Transverse colon (tissue), 4 donors: ENCODE data around the gene ABCD1. TPM values are rescaled to one million over a fixed set of nuclear protein-coding genes. Genes with fewer than 3 reads are reported as not detected.

Source experiments
- DNase-seq: peaks from one replicate; pipeline ENCODE4 v3.0.0-alpha.2; 2019
- H3K27ac ChIP-seq, 4 donors: fragments of 200-600 bp; sonication (generic); 2 replicates each; pipeline ENCODE4 v1.5.1; 2016 to 2018; ENCODE audit warnings: inconsistent platforms in 4 of 4
- H3K27me3 ChIP-seq: fragments of 200-600 bp; sonication (generic); 2 replicates; pipeline ENCODE4 v1.5.1; 2017; ENCODE audit warnings: inconsistent platforms
- H3K36me3 ChIP-seq, 4 donors: fragments of 200-600 bp; sonication (generic); 2 replicates each; pipeline ENCODE4 v1.5.1; 2017 to 2019; ENCODE audit warnings: inconsistent platforms in 4 of 4
- H3K4me1 ChIP-seq, 4 donors: fragments of 200-600 bp; sonication (generic); 2 replicates each; pipeline ENCODE4 v1.5.1; 2017 to 2020; ENCODE audit warnings: inconsistent platforms in 4 of 4
- H3K4me3 ChIP-seq, 4 donors: fragments of 200-600 bp; sonication (generic); 1 replicate in 1 of 4; 2 replicates in 3 of 4; pipeline versions ENCODE4 v1.5.1 to v1.6.1; 2017 to 2019; ENCODE audit warnings: inconsistent platforms in 4 of 4
- H3K9me3 ChIP-seq, 2 donors: fragments of 200-600 bp; sonication (generic); 2 replicates each; pipeline ENCODE4 v1.5.1; 2017 to 2019; ENCODE audit warnings: inconsistent platforms in 2 of 2
- EP300 ChIP-seq: sonication (generic); formaldehyde crosslinking; IDR thresholded peaks from one replicate; pipeline ENCODE4 v1.6.1; 2017; ENCODE audit warnings: antibody characterized with exemption, low read depth
- POLR2A ChIP-seq: fragments of 450-650 bp; IDR thresholded peaks from one replicate; pipeline ENCODE4 v1.6.1; 2016; ENCODE audit warnings: antibody characterized with exemption, mild to moderate bottlenecking, moderate library complexity
- POLR2AphosphoS5 ChIP-seq, 3 donors: sonication (generic); formaldehyde crosslinking; IDR thresholded peaks; one replicate each; pipeline ENCODE4 v1.6.1; 2016; ENCODE audit warnings: antibody characterized with exemption in 3 of 3
- WGBS, 2 donors: methylation state at CpG; one replicate each; pipeline ENCODE4 v1.1.5; 2018; ENCODE audit warnings: low coverage in 1 of 2; 5-methylcytosine and 5-hydroxymethylcytosine counted together
- in situ Hi-C, 4 donors: fragments of 200-750 bp; cut with MboI; loops; one replicate each; pipeline versions ENCODE4 v1.15.0 to v1.15.1; 2017; ENCODE audit warnings: low sequenced_read_pairs in 3 of 4, low pct_ligation_motif_present in 1 of 4, low pct_unique_long_range_greater_than_20kb in 1 of 4
- intact Hi-C: fragments of 100-400 bp; cut with DNase I; formaldehyde crosslinking; loops from one replicate; pipeline ENCODE4 v1.15.1; 2023; ENCODE audit warnings: low total_unique reads
- total RNA-seq, 4 donors: library from RNA; depleted of rRNA; stranded (reverse); fragments of >200 nt; gene quantifications; one replicate each; pipeline ENCODE4 v1.1.0, GENCODE V29; 2016
- TF ChIP-seq, protein P1 (sequence below), 5 experiments: fragments of 200-600 bp in 3 of 5; fragments of 450-650 bp in 2 of 5; sonication (generic) in 3 of 5; IDR thresholded peaks; 1 replicate in 2 of 5; 2 replicates in 3 of 5; pipeline ENCODE4 v1.5.1; 2016 to 2017; ENCODE audit warnings: antibody characterized with exemption in 5 of 5, inconsistent platforms in 3 of 5, mild to moderate bottlenecking in 2 of 5, moderate library complexity in 1 of 5

ABCD1 gene
- total RNA-seq, 4 donors from 2014 or later = 7.0 to 50.5 (median 18.1) TPM

DNA sequence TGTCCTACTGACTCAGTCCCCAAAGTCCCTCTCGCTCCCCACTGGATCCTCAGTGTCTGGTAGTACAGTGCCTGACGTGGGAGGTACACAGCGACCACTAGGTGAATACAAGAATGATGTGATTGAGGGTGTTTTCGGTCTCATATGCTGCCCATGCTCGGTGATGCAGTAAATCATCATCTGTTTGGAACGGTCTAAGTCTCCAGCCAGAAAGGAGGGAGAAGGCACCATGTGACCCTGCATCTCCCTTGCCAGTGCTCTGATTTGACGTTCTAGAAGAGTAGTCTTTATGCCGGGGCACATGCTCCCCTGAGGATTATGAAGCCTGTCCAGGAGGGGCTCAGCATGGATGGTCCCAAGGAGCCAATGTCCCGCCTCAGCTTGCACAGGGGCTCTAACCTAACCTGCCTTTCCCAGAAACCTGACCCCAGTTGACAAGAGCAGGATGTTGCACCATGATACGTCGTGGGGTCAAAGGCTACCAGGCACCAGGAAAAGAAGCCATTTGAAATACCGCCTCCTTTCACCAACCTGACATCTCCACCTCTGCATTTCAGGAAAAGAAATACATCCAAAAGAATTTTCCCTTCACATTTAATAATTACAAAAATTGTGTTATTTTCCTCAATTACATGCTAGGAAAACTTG is 25.6 kb downstream of the ABCD1 start:
- WGBS, 2 donors = 71 to 100% methylated on average over 1 to 10 of the region's 12 CpGs
- H3K27me3 ChIP-seq = no peaks in the 10 kb centered on the region
- no peaks in the 10 kb centered on the region for H3K9me3 ChIP-seq
- TF ChIP-seq POLR2AphosphoS5 (IDR thresholded peaks at IDR 0.05) (no peak), EP300 (no peak)
- no peak for DNase-seq
- no peaks in the 10 kb centered on the region for H3K36me3 ChIP-seq
- H3K4me3 ChIP-seq = no peak overlapping the region
- no peaks in the 10 kb centered on the region for H3K4me1 ChIP-seq
- no peak overlapping the region for H3K27ac ChIP-seq
- in situ Hi-C loops (loop anchor here in 1 of 4 donors (25.0 kb wide), 1 partner anchor 212 kb away; the partner anchor contains the start of genes HCFC1 and TMEM187), intact Hi-C loops (no loop called here)

DNA sequence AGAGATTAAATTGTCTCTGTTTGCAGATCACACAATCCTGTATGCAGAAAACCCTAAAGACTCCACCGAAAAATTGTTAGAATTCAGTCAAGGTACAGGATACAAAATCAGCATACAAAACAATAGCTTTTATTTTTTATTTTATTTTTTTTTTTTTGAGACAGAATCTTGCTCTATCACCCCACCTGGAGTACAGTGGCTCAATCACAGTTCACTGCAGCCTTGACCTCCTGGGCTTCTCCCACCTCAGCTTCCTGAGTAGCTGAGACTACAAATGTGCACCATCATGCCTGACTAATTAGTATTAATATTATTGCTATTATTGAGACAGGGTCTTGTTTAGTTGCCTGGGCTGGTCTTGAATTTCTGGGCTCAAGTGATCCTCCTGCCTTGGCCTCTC is 30.5 kb downstream of the ABCD1 start:
- H3K9me3 ChIP-seq = no peaks in the 10 kb centered on the region
- TF ChIP-seq POLR2A (no peak), POLR2AphosphoS5 (IDR thresholded peaks at IDR 0.05) (no peak), EP300 (no peak)
- TF ChIP-seq, protein P1, sequence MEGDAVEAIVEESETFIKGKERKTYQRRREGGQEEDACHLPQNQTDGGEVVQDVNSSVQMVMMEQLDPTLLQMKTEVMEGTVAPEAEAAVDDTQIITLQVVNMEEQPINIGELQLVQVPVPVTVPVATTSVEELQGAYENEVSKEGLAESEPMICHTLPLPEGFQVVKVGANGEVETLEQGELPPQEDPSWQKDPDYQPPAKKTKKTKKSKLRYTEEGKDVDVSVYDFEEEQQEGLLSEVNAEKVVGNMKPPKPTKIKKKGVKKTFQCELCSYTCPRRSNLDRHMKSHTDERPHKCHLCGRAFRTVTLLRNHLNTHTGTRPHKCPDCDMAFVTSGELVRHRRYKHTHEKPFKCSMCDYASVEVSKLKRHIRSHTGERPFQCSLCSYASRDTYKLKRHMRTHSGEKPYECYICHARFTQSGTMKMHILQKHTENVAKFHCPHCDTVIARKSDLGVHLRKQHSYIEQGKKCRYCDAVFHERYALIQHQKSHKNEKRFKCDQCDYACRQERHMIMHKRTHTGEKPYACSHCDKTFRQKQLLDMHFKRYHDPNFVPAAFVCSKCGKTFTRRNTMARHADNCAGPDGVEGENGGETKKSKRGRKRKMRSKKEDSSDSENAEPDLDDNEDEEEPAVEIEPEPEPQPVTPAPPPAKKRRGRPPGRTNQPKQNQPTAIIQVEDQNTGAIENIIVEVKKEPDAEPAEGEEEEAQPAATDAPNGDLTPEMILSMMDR (IDR thresholded peaks at IDR 0.05) = no peak
- no peak for DNase-seq
- H3K4me3 ChIP-seq = no peak overlapping the region
- WGBS, 2 donors = 76% methylated on average over 1 of the region's 1 CpG; no CpG with 5 or more reads in 1 of the 2 donors
- H3K27me3 ChIP-seq = no peaks in the 10 kb centered on the region
- in situ Hi-C loops (loop anchor here in 1 of 4 donors (25.0 kb wide), 1 partner anchor 207 kb away; the partner anchor contains the start of genes HCFC1 and TMEM187), intact Hi-C loops (no loop called here)
- no peaks in the 10 kb centered on the region for H3K36me3 ChIP-seq
- H3K27ac ChIP-seq = no peak overlapping the region
- H3K4me1 ChIP-seq = no peaks in the 10 kb centered on the region

DNA sequence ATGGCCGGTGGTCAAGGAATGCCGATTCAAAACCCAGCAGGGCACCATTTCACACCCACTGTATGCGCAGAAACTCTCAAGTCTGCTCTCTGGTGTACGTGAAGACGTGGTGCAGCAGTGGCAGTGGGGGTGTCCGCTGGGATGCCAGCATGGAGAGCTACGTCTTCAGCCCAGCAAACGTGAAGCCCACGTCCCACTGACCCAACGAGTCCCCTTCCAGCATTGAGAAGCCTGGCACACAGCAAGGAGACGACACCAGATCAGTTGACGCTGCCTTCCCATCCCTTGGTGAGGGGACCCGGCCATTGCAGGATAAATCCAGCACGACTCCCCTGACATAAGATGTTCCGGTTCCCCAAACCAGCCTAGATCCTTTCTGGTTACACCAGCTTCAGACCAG is 37.2 kb downstream of the ABCD1 start:
- Histone ChIP-seq H3K36me3 (no peaks in the 10 kb centered on the region), H3K4me1 (no peaks in the 10 kb centered on the region), H3K9me3 (no peaks in the 10 kb centered on the region), H3K4me3 (no peak overlapping the region), H3K27ac (no peak overlapping the region), H3K27me3 (no peaks in the 10 kb centered on the region)
- WGBS, 2 donors = 80% methylated on average over 15 of the region's 15 CpGs; no CpG with 5 or more reads in 1 of the 2 donors
- intact Hi-C loops (no loop called here), in situ Hi-C loops (loop anchor here in 1 of 4 donors (25.0 kb wide), 1 partner anchor 200 kb away; the partner anchor contains the start of genes HCFC1 and TMEM187)
- TF ChIP-seq POLR2AphosphoS5 (IDR thresholded peaks at IDR 0.05) (no peak), EP300 (no peak), POLR2A (no peak)
- TF ChIP-seq, protein P1 (IDR thresholded peaks at IDR 0.05) = no peak
- DNase-seq = no peak

DNA sequence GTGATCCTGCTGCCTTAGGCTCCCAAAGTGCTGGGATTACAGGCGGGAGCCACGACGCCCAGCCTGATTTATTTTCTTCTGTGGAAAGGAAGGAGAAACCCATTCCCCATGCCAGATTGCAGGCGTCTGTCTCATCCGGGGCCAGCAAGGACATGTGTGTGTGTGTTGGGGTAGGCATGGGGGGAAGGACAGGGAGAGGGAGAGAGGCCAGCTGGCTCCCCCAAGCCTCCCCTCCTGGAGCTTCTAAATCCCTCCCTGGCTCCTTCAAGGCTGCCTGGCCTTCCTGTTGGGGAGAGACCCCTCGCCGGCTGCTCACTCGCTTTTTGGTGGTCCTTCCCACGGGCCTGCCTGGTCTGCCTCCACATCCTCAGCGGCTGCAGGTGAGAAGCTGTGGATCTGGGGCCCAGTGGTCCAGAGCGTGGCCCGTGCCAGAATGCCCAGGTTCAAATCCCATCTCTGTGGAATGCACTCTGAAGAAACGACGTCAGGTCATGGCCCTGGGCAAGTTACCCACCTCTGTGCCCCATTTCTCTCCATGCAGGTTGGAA is 38.0 kb downstream of the ABCD1 start:
- Histone ChIP-seq H3K4me1 (no peaks in the 10 kb centered on the region), H3K27me3 (no peaks in the 10 kb centered on the region), H3K27ac (no peak overlapping the region), H3K9me3 (no peaks in the 10 kb centered on the region), H3K36me3 (no peaks in the 10 kb centered on the region), H3K4me3 (no peak overlapping the region)
- TF ChIP-seq, protein P1 (IDR thresholded peaks at IDR 0.05) = no peak
- no peak for TF ChIP-seq POLR2A
- no peak for DNase-seq
- intact Hi-C loops = no loop called here
- in situ Hi-C loops = loop anchor here in 1 of 4 donors (25.0 kb wide), 1 partner anchor 200 kb away; the partner anchor contains the start of genes HCFC1 and TMEM187
- 82% methylated on average over 12 of the region's 14 CpGs; no CpG with 5 or more reads in 1 of the 2 donors for WGBS, 2 donors
